HepG2 (cell line): ENCODE measurements around the gene ARL8B. TPM values are rescaled to one million over a fixed set of nuclear protein-coding genes. Genes with fewer than 3 reads are reported as not detected.

Experiments used
- ASH2L ChIP-seq: fragments of 300-600, 200-600 bp; sonication (generic); IDR thresholded peaks from 2 replicates; pipeline ENCODE4 v1.7.0; 2017; ENCODE audit warnings: low read depth, mild to moderate bottlenecking, moderate library complexity, mixed read lengths, low read length; ENCODE audit not compliant: insufficient read length
- CCDC6 ChIP-seq: sonication (generic); formaldehyde crosslinking; IDR thresholded peaks from 2 replicates; pipeline ENCODE4 v1.8.1; 2022; ENCODE audit warnings: mild to moderate bottlenecking, missing genetic modification reagents, moderate library complexity
- CHCHD3 ChIP-seq: sonication (generic); formaldehyde crosslinking; IDR thresholded peaks from 2 replicates; pipeline ENCODE4 v1.8.0; 2022; ENCODE audit warnings: mild to moderate bottlenecking, missing genetic modification reagents, moderate library complexity
- HDAC1 ChIP-seq: sonication (generic); formaldehyde crosslinking; IDR thresholded peaks from 2 replicates; pipeline ENCODE4 v1.5.1; 2020; ENCODE audit warnings: mild to moderate bottlenecking, missing genetic modification reagents
- HNRNPUL1 ChIP-seq: fragments of 200-400 bp; formaldehyde crosslinking; IDR thresholded peaks from 2 replicates; pipeline ENCODE4 v1.6.1; 2017; ENCODE audit warnings: low read depth, mild to moderate bottlenecking, low read length, moderate library complexity
- POLR2G ChIP-seq: fragments of 200-400 bp; formaldehyde crosslinking; IDR thresholded peaks from 2 replicates; pipeline ENCODE4 v1.6.1; 2018; ENCODE audit warnings: mild to moderate bottlenecking, low read depth, low read length, moderate library complexity
- SKI ChIP-seq: fragments of 450-650 bp; IDR thresholded peaks from one replicate; pipeline ENCODE4 v1.6.1; 2018; ENCODE audit warnings: mild to moderate bottlenecking; ENCODE audit not compliant: partially characterized antibody
- SNAPC2 ChIP-seq: sonication (generic); formaldehyde crosslinking; IDR thresholded peaks from 2 replicates; pipeline ENCODE4 v1.8.1; 2022; ENCODE audit warnings: mild to moderate bottlenecking, missing genetic modification reagents
- TBP ChIP-seq: sonication (generic); formaldehyde crosslinking; IDR thresholded peaks from 2 replicates; pipeline ENCODE4 v1.5.0; 2020; ENCODE audit warnings: missing genetic modification reagents
- TBX2 ChIP-seq: sonication (generic); formaldehyde crosslinking; IDR thresholded peaks from 2 replicates; pipeline ENCODE4 v1.5.0; 2020; ENCODE audit warnings: missing genetic modification reagents, mild to moderate bottlenecking, borderline replicate concordance
- THYN1 ChIP-seq: sonication (generic); formaldehyde crosslinking; IDR thresholded peaks from 2 replicates; pipeline ENCODE4 v1.8.1; 2023; ENCODE audit warnings: low read depth, mild to moderate bottlenecking, moderate library complexity, missing genetic modification reagents, borderline replicate concordance
- ZFX ChIP-seq: sonication (generic); formaldehyde crosslinking; IDR thresholded peaks from 2 replicates; pipeline ENCODE4 v1.4.0; 2020; ENCODE audit warnings: mild to moderate bottlenecking, low read depth, missing genetic modification reagents, moderate library complexity
- ZNF136 ChIP-seq: sonication (generic); formaldehyde crosslinking; IDR thresholded peaks from 2 replicates; pipeline ENCODE4 v1.8.1; 2022; ENCODE audit warnings: low read depth, mild to moderate bottlenecking, moderate library complexity, missing genetic modification reagents
- ZNF256 ChIP-seq: sonication (generic); formaldehyde crosslinking; conservative IDR thresholded peaks from 2 replicates; pipeline ENCODE4 v1.4.0; 2020; ENCODE audit warnings: missing genetic modification reagents
- ZNF749 ChIP-seq: sonication (generic); formaldehyde crosslinking; IDR thresholded peaks from 2 replicates; pipeline ENCODE4 v1.8.0; 2022; ENCODE audit warnings: mild to moderate bottlenecking, missing genetic modification reagents, moderate library complexity, borderline replicate concordance
- ZSCAN22 ChIP-seq: sonication (generic); formaldehyde crosslinking; IDR thresholded peaks from 2 replicates; pipeline ENCODE4 v1.4.0; 2020; ENCODE audit warnings: mild to moderate bottlenecking, missing genetic modification reagents
- polyA plus RNA-seq, 8 experiments: library from polyadenylated mRNA; depleted of rRNA in 3 of 8; stranded (reverse) in 7 of 8; unstranded in 1 of 8; fragments of >200 nt; fragmentation: Illumina TruSeq in 4 of 8; extraction: Trizol in 4 of 8; gene quantifications; 2 replicates each; pipeline versions ENCODE4 v1.2.1 to v1.2.3, GENCODE V29; 2011 to 2016; ENCODE audit warnings: low read depth in 4 of 8, missing spikeins in 1 of 8, mixed read lengths in 1 of 8; ENCODE audit not compliant: insufficient read depth in 1 of 8
- total RNA-seq, 5 experiments: library from RNA; depleted of rRNA; stranded (reverse); fragments of >200 nt; fragmentation: Illumina TruSeq; extraction: Trizol; gene quantifications; 2 replicates each; pipeline ENCODE4 v1.2.3, GENCODE V29; 2016; ENCODE audit warnings: low read depth in 1 of 5
- TF ChIP-seq, protein P1 (sequence below): sonication (generic); formaldehyde crosslinking; IDR thresholded peaks from 2 replicates; pipeline ENCODE4 v1.8.0; 2022; ENCODE audit warnings: mild to moderate bottlenecking, missing genetic modification reagents, moderate library complexity
- TF ChIP-seq, protein P2 (sequence below): IDR thresholded peaks from 2 replicates; pipeline ENCODE4 v1.6.1; 2016; ENCODE audit warnings: low read depth, borderline replicate concordance
- TF ChIP-seq, protein P3 (sequence below): sonication (generic); formaldehyde crosslinking; IDR thresholded peaks from 2 replicates; pipeline ENCODE4 v1.4.0; 2020; ENCODE audit warnings: missing genetic modification reagents
- TF ChIP-seq, protein P4 (sequence below): sonication (generic); formaldehyde crosslinking; conservative IDR thresholded peaks from 2 replicates; pipeline ENCODE4 v1.8.0; 2022; ENCODE audit warnings: mild to moderate bottlenecking, moderate library complexity, missing genetic modification reagents
- TF ChIP-seq, protein P5 (sequence below): sonication (generic); formaldehyde crosslinking; IDR thresholded peaks from 2 replicates; pipeline ENCODE4 v1.5.0; 2020; ENCODE audit warnings: mild to moderate bottlenecking, missing genetic modification reagents
- TF ChIP-seq, protein P6 (sequence below): sonication (generic); formaldehyde crosslinking; IDR thresholded peaks from 2 replicates; pipeline ENCODE4 v1.5.0; 2020; ENCODE audit warnings: missing genetic modification reagents

The ARL8B gene
- total and polyA plus RNA-seq, 2 of the 13 experiments (the other 11 are each of a cell fraction or from before 2014, with no cell fraction given) = 23.5 to 30.4 TPM

DNA sequence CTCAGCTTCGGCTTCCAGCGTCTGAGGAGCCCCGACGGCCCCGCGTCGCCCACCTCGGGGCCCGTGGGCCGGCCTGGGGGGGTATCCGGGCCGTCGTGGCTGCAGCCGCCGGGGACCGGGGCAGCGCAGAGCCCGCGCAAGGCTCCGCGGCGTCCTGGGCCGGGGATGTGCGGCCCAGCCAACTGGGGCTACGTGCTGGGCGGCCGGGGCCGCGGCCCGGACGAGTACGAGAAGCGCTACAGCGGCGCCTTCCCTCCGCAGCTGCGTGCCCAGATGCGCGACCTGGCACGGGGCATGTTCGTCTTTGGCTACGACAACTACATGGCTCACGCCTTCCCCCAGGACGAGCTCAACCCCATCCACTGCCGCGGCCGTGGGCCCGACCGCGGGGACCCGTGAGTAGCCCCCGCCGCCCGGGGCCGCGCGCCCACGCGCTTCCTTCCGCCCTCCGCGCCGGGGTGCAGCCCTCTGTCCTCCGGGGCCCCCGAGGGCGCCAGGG is 65.9 kb downstream of the ARL8B start (continued):
- TF ChIP-seq, protein P1, sequence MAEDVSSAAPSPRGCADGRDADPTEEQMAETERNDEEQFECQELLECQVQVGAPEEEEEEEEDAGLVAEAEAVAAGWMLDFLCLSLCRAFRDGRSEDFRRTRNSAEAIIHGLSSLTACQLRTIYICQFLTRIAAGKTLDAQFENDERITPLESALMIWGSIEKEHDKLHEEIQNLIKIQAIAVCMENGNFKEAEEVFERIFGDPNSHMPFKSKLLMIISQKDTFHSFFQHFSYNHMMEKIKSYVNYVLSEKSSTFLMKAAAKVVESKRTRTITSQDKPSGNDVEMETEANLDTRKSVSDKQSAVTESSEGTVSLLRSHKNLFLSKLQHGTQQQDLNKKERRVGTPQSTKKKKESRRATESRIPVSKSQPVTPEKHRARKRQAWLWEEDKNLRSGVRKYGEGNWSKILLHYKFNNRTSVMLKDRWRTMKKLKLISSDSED (CRISPR knock-in tag) = no peak
- TF ChIP-seq SNAPC2 (CRISPR knock-in tag) = 0 out of 2 replicates have a peak, but pooled peaks have one; percentile 29
- no peak for TF ChIP-seq ZNF136
- TF ChIP-seq ZNF749 (CRISPR knock-in tag) = peak; percentile 25; the same call in 1 of the 2 replicates
- TF ChIP-seq, protein P2, sequence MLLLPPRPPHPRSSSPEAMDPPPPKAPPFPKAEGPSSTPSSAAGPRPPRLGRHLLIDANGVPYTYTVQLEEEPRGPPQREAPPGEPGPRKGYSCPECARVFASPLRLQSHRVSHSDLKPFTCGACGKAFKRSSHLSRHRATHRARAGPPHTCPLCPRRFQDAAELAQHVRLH (CRISPR knock-in tag) = no peak
- TF ChIP-seq, protein P3, sequence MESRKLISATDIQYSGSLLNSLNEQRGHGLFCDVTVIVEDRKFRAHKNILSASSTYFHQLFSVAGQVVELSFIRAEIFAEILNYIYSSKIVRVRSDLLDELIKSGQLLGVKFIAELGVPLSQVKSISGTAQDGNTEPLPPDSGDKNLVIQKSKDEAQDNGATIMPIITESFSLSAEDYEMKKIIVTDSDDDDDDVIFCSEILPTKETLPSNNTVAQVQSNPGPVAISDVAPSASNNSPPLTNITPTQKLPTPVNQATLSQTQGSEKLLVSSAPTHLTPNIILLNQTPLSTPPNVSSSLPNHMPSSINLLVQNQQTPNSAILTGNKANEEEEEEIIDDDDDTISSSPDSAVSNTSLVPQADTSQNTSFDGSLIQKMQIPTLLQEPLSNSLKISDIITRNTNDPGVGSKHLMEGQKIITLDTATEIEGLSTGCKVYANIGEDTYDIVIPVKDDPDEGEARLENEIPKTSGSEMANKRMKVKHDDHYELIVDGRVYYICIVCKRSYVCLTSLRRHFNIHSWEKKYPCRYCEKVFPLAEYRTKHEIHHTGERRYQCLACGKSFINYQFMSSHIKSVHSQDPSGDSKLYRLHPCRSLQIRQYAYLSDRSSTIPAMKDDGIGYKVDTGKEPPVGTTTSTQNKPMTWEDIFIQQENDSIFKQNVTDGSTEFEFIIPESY (CRISPR knock-in tag) = no peak
- peak; percentile 78 for TF ChIP-seq ZFX (CRISPR knock-in tag)
- TF ChIP-seq CCDC6 (CRISPR knock-in tag) = peak; percentile 75; the same call in 1 of the 2 replicates
- TF ChIP-seq HNRNPUL1 = no peak
- no peak for TF ChIP-seq TBX2 (CRISPR knock-in tag)
- TF ChIP-seq CHCHD3 (CRISPR knock-in tag) = peak; percentile 68; the same call in 1 of the 2 replicates
- no peak for TF ChIP-seq ZNF256 (CRISPR knock-in tag)
- TF ChIP-seq HDAC1 (CRISPR knock-in tag) = 0 out of 2 replicates have a peak, but pooled peaks have one; percentile 7
- TF ChIP-seq TBP (CRISPR knock-in tag) = no peak
- TF ChIP-seq, protein P4, sequence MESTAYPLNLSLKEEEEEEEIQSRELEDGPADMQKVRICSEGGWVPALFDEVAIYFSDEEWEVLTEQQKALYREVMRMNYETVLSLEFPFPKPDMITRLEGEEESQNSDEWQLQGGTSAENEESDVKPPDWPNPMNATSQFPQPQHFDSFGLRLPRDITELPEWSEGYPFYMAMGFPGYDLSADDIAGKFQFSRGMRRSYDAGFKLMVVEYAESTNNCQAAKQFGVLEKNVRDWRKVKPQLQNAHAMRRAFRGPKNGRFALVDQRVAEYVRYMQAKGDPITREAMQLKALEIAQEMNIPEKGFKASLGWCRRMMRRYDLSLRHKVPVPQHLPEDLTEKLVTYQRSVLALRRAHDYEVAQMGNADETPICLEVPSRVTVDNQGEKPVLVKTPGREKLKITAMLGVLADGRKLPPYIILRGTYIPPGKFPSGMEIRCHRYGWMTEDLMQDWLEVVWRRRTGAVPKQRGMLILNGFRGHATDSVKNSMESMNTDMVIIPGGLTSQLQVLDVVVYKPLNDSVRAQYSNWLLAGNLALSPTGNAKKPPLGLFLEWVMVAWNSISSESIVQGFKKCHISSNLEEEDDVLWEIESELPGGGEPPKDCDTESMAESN (CRISPR knock-in tag) = peak; percentile 23; the same call in 1 of the 2 replicates
- no peak; the same call in 1 of the 2 replicates for TF ChIP-seq POLR2G
- TF ChIP-seq ASH2L = no peak
- TF ChIP-seq SKI = no peak
- TF ChIP-seq, protein P5, sequence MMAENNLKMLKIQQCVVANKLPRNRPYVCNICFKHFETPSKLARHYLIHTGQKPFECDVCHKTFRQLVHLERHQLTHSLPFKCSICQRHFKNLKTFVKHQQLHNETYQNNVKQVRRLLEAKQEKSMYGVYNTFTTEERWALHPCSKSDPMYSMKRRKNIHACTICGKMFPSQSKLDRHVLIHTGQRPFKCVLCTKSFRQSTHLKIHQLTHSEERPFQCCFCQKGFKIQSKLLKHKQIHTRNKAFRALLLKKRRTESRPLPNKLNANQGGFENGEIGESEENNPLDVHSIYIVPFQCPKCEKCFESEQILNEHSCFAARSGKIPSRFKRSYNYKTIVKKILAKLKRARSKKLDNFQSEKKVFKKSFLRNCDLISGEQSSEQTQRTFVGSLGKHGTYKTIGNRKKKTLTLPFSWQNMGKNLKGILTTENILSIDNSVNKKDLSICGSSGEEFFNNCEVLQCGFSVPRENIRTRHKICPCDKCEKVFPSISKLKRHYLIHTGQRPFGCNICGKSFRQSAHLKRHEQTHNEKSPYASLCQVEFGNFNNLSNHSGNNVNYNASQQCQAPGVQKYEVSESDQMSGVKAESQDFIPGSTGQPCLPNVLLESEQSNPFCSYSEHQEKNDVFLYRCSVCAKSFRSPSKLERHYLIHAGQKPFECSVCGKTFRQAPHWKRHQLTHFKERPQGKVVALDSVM = no peak
- TF ChIP-seq, protein P6, sequence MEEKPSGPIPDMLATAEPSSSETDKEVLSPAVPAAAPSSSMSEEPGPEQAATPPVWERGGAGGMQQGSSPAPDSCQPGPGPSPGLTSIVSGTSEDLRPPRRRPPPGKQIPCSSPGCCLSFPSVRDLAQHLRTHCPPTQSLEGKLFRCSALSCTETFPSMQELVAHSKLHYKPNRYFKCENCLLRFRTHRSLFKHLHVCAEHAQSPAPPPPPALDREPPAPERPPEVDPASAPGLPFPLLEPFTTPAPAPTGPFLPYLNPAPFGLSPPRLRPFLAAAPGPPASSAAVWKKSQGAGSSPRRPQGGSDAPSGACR (CRISPR knock-in tag) = no peak
- TF ChIP-seq ZSCAN22 = no peak
- TF ChIP-seq THYN1 = no peak
